Heart right ventricle (tissue), 16 donors: ENCODE data around the gene WNT5A. TPM values are rescaled to one million over a fixed set of nuclear protein-coding genes. Genes with fewer than 3 reads are reported as not detected.

Experiments
- ATAC-seq, 8 donors: fragments of 200-7000 bp; cut with Tn5 transposase; one replicate each; pipeline ENCODE4 v1.9.1; 2020; ENCODE audit warnings: mild to moderate bottlenecking in 8 of 8, moderate library complexity in 8 of 8, moderate number of reproducible peaks in 1 of 8
- DNase-seq, 2 donors: peaks; one replicate each; pipeline ENCODE4 v3.0.0-alpha.2; 2020
- H3K27ac ChIP-seq, 10 donors: fragments of 200-600 bp; sonication (generic) in 2 of 10; one replicate each; pipeline versions ENCODE4 v1.5.0 to v1.8.0; 2020 to 2022; ENCODE audit warnings: mild to moderate bottlenecking in 3 of 10
- H3K27me3 ChIP-seq, 7 donors: fragments of 200-600 bp; one replicate each; pipeline ENCODE4 v1.8.0; 2021 to 2022; ENCODE audit warnings: mild to moderate bottlenecking in 2 of 7
- H3K36me3 ChIP-seq, 9 donors: fragments of 200-600 bp; sonication (generic) in 1 of 9; one replicate each; pipeline versions ENCODE4 v1.5.0 to v1.8.0; 2020 to 2022; ENCODE audit warnings: mild to moderate bottlenecking in 2 of 9
- H3K4me1 ChIP-seq, 9 donors: fragments of 200-600 bp; sonication (generic) in 1 of 9; one replicate each; pipeline versions ENCODE4 v1.5.0 to v1.8.0; 2020 to 2022; ENCODE audit warnings: mild to moderate bottlenecking in 4 of 9
- H3K4me3 ChIP-seq, 10 donors: fragments of 200-600 bp; sonication (generic) in 2 of 10; one replicate each; pipeline versions ENCODE4 v1.5.0 to v1.8.0; 2020 to 2022; ENCODE audit warnings: mild to moderate bottlenecking in 7 of 10, moderate library complexity in 2 of 10
- H3K9me3 ChIP-seq, 11 donors: fragments of 200-600 bp in 10 of 11; sonication (generic) in 2 of 11; one replicate each; pipeline versions ENCODE4 v1.5.0 to v1.8.0; 2013 to 2022; ENCODE audit warnings: mild to moderate bottlenecking in 2 of 11, control low read depth in 1 of 11, moderate library complexity in 1 of 11
- CTCF ChIP-seq, 9 donors: fragments of 200-600 bp; sonication (generic) in 2 of 9; IDR thresholded peaks; one replicate each; pipeline versions ENCODE4 v1.5.0 to v1.8.0; 2021 to 2022; ENCODE audit warnings: antibody characterized with exemption in 9 of 9, mild to moderate bottlenecking in 5 of 9, moderate library complexity in 1 of 9
- WGBS, 2 donors: extraction: QIAGEN DNeasy Blood & Tissue Kit; methylation state at CpG; one replicate each; pipeline ENCODE4 v1.1.7; 2013; ENCODE audit warnings: inconsistent platforms in 1 of 2; 5-methylcytosine and 5-hydroxymethylcytosine counted together
- intact Hi-C, 10 donors: fragments of 100-400 bp; cut with DNase I; formaldehyde crosslinking; loops; one replicate each; pipeline versions ENCODE4 v1.11.1 to v1.14.2; 2022
- polyA plus RNA-seq, 2 donors: library from polyadenylated mRNA; stranded (reverse); fragments of 200-250 nt; gene quantifications; one replicate each; pipeline ENCODE4 v1.2.3, GENCODE V29; 2013
- total RNA-seq, 10 donors: library from RNA; stranded (reverse); fragmentation: NEBNext Ultra II Directional in 3 of 10; extraction: Animal tissue kit (Norgen Biotek cat#: 25700) in 3 of 10; gene quantifications; one replicate each; pipeline versions ENCODE4 v1.2.1 to v1.2.4, GENCODE V29; 2021 to 2023
- donor health status: Arrhythmogenic right ventricular cardiomyopathy.
- donor health status: ischemic (EF 13 %, LVEDD 7.1; RV severe dilation, severe dysfunction).
- donor health status: healthy with polysubstance abuse.
- donor health status: DM: no; HTN: yes; CAD: no.
- donor health status: DM: no; HTN: no; CAD: no.
- donor health status: ischemic (EF 25% LVEDD 6.9; RV normal size, moderate dysfunction).
- donor health status: ischemic (EF 25% LVEDD 5.7; RV mildly dilated, moderate dysfunction).
- donor health status: healthy.
- donor health status: DM: yes; HTN: yes; CAD: no.
- donor health status: Ischemic cardiomyopathy.
- donor health status: ischemic (EF 35%, LVEDD 5.7; RV mildly dilated, moderate dysfunction).
- donor health status: nonischemic (EF 11% LVEDD 7.7; RV severe dilation, severe dysfunction).
- donor health status: DM: yes; HTN: yes; CAD: no.
- donor health status: PGD.
- donor health status: ischemic (EF 29% LVEDD 5.4; RV normal size, mild dysfunction).
- donor health status: nonischemic (EF 23%, LVEDD 6.1; RV moderate dilation, normal function).

WNT5A gene
- total and polyA plus RNA-seq, 12 donors, result 0.33 to 5.9 (median 3.2) TPM

- intact Hi-C loops, result no loop called here
- DNase-seq, result no peak
- no peak for TF ChIP-seq CTCF (IDR thresholded peaks at IDR 0.05)
- Histone ChIP-seq H3K36me3 (no peaks in the 10 kb centered on the region), H3K27me3 (peaks cover 0 to 22% (median 0%) of the 10 kb centered on the region in 7 donors), H3K4me3 (no peak overlapping the region), H3K4me1 (no peaks in the 10 kb centered on the region), H3K9me3 (peaks cover 0 to 2% (median 0%) of the 10 kb centered on the region in 11 donors), H3K27ac (no peak overlapping the region)
- WGBS, 2 donors, result 87 to 89% methylated on average over 2 of the region's 2 CpGs
- no peak for ATAC-seq
Measured at GRCh38 chr3:55523471-55523870, 36.4 kb upstream of the WNT5A start.

- Histone ChIP-seq H3K9me3 (no peaks in the 10 kb centered on the region), H3K36me3 (no peaks in the 10 kb centered on the region), H3K4me1 (no peaks in the 10 kb centered on the region), H3K27ac (no peak overlapping the region), H3K4me3 (no peak overlapping the region), H3K27me3 (peaks cover 0 to 15% (median under 1%) of the 10 kb centered on the region in 7 donors)
- TF ChIP-seq CTCF (IDR thresholded peaks at IDR 0.05), result no peak
- intact Hi-C loops, result no loop called here
- ATAC-seq (no peak), DNase-seq (no peak)
- 69 to 73% methylated on average over 6 of the region's 6 CpGs for WGBS, 2 donors
Measured at GRCh38 chr3:55521738-55522421, 34.8 kb upstream of the WNT5A start.

- DNase-seq, result no peak
- TF ChIP-seq CTCF (IDR thresholded peaks at IDR 0.05), result no peak
- no peaks in the 10 kb centered on the region for H3K36me3 ChIP-seq
- no peaks in the 10 kb centered on the region for H3K4me1 ChIP-seq
- WGBS, 2 donors, result 83 to 87% methylated on average over 9 of the region's 9 CpGs
- no peak overlapping the region for H3K4me3 ChIP-seq
- H3K9me3 ChIP-seq, result no peaks in the 10 kb centered on the region
- no peak overlapping the region for H3K27ac ChIP-seq
- intact Hi-C loops, result no loop called here
- ATAC-seq, result no peak
- peaks cover 0 to 18% (median 5%) of the 10 kb centered on the region in 7 donors for H3K27me3 ChIP-seq
Measured at GRCh38 chr3:55521064-55521737, 34.1 kb upstream of the WNT5A start.

GRCh38 chr3:55519019-55519418 is 31.9 kb upstream of the WNT5A start:
- Histone ChIP-seq H3K27ac (no peak overlapping the region), H3K27me3 (peaks cover 0 to 22% (median 6%) of the 10 kb centered on the region in 7 donors), H3K9me3 (no peaks in the 10 kb centered on the region), H3K4me3 (no peak overlapping the region), H3K4me1 (no peaks in the 10 kb centered on the region), H3K36me3 (no peaks in the 10 kb centered on the region)
- ATAC-seq (no peak), DNase-seq (no peak)
- no peak for TF ChIP-seq CTCF (IDR thresholded peaks at IDR 0.05)
- intact Hi-C loops, result no loop called here
- WGBS, 2 donors, result 76 to 86% methylated on average over 3 of the region's 3 CpGs
